PC-9 (cell line): ENCODE measurements around the gene HUS1.

Experiments
- EZH2 ChIP-seq: fragments of 200-600 bp; sonication (generic); IDR thresholded peaks from 2 replicates; pipeline ENCODE4 v1.8.0; 2017; ENCODE audit warnings: antibody characterized with exemption, low read depth
- TF ChIP-seq, protein P1 (sequence below): fragments of 200-600 bp; sonication (generic); conservative IDR thresholded peaks from 2 replicates; pipeline ENCODE4 v1.6.1; 2017; ENCODE audit warnings: mixed run types, antibody characterized with exemption, mild to moderate bottlenecking, moderate library complexity

DNA sequence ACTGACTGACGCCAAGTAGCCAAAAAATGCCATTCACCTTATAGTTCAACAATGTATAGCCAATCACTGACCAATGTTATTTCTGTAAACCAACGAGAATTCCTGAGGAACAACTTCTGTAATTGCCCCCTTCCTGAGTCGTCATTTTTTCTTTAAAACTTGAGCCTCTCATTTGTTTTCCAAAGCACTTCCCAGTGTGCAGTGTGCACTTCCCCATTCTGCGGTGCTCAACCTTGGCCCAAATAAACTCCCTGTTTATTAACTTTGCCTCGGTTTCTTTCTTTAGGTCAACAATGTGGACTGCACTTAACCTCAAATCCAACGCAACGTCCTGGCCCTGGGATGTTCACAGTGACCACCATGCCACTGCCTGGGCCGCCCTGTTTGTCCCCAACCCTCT lies 46.2 kb downstream of the HUS1 start:
- TF ChIP-seq, protein P1, sequence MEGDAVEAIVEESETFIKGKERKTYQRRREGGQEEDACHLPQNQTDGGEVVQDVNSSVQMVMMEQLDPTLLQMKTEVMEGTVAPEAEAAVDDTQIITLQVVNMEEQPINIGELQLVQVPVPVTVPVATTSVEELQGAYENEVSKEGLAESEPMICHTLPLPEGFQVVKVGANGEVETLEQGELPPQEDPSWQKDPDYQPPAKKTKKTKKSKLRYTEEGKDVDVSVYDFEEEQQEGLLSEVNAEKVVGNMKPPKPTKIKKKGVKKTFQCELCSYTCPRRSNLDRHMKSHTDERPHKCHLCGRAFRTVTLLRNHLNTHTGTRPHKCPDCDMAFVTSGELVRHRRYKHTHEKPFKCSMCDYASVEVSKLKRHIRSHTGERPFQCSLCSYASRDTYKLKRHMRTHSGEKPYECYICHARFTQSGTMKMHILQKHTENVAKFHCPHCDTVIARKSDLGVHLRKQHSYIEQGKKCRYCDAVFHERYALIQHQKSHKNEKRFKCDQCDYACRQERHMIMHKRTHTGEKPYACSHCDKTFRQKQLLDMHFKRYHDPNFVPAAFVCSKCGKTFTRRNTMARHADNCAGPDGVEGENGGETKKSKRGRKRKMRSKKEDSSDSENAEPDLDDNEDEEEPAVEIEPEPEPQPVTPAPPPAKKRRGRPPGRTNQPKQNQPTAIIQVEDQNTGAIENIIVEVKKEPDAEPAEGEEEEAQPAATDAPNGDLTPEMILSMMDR, result no peak
- no peak for TF ChIP-seq EZH2
